GM19463 (cell line): ENCODE data around the gene NR3C2.
A peak's percentile ranks its signal among the peaks of the same experiment; 100 is the strongest.

Source experiments
- ATAC-seq: cut with Tn5 transposase; IDR thresholded peaks from one replicate; pipeline ENCODE4 v1.9.1; 2021; ENCODE audit warnings: mild to moderate bottlenecking, moderate library complexity; ENCODE audit not compliant: unreplicated experiment

The NR3C2 gene

DNA sequence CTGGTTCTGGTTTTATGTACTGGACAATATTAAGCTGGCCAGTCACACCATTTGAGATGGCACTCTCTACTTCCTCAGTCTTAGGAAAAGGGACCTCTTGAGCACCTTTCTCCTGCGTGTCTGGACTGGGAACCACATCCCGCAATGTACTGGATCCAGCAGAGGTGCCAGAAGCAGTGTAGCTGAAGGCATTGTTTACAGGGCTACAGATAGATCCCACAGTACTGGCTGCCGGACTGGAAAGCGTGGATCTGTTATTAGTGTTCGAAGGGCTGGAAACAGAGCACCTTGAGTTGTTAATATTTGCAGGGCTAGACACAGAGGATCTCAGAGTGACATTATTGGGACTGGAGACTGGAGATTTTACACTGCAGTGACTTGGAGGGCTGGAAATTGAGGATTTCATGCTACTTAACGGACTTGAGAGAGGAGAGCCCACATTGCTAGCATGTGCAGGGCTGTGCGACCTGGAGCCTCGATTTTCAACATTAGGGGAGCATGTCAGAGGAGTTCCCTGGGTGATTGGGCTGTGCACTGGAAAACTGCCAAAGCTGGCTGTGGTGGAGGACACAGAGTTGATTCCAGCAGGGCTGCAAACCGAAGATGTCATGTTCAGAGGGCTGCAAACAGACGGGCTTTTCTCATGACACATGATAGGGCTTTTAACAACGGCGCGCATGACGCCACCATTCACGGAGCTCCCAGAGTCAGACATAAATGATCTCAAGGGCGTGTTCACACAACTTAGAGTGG is 6.4 kb downstream of the NR3C2 start:
- no peak for ATAC-seq

DNA sequence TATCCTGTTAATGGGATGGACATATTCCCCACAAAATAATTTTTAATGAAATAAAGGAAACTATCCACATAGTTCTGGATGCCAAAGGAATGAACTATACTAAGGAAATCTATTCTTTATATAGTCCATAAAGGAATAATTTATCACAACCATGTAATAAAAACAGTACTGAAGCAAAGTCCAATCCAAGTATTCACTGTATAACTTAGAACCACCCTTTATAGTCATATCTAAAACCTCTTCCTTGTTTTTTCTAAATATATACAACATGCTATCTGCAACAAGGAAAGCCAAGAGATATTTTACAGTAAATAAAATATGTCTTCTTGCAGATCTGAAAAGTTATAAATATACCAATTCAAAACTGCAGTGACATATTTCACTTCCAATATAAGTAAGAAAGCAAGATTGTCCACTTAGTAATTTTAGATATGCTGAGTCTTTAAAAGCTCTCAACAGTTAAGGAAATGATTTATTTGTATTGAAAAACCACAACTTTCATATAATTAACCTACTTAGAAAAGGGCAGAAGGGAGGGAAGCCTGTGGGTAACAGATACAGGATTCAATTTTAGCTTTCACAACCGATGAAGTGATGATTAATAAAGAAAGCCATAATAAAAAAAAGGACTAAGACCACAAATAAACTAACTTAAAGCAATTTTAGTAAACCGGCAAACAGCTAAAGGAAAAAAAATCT is 8.0 kb downstream of the NR3C2 start:
- peak; percentile 55 for ATAC-seq

DNA sequence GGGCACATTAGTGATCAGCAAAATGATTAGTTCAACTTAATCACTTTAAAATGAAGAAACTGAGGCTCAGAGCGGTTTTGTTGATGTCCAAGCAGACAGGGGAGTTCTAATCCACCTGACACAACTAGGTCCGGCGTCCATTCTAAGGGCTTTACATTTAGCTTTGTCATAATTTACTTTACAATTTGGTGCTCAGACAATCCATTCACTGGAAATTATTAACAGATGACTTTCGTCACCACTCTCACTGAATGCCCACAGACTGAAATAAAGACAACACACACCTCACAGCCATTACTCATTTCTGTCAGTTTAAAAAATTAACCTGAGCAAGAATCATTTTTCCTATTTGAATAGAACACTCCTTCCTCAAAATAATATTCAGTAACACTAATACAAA is 10.8 kb downstream of the NR3C2 start:
- peak; percentile 65 for ATAC-seq

- ATAC-seq, result no peak
Measured at GRCh38 chr4:148430854-148431253, 11.4 kb downstream of the NR3C2 start.

- no peak for ATAC-seq
Measured at GRCh38 chr4:148429206-148429605, 13.0 kb downstream of the NR3C2 start.

DNA sequence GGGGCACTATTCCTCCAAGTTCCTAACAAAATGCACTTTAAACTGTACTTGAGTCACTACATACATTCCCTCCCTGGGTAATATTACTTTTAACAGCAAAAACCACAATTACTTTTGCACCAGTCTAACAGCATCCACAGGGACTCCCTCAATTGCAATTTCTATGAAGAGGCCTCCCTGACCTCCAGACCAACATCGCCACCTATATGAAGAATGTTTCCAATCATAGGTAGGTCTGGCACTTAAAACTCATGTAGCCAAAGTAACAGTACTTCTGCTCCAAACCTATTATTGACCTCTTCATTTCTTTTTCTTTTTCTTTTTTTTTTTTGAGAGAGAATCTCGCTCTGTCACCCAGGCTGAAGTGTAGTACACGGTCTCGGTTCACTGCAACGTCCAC is 15.6 kb downstream of the NR3C2 start:
- ATAC-seq, result no peak

DNA sequence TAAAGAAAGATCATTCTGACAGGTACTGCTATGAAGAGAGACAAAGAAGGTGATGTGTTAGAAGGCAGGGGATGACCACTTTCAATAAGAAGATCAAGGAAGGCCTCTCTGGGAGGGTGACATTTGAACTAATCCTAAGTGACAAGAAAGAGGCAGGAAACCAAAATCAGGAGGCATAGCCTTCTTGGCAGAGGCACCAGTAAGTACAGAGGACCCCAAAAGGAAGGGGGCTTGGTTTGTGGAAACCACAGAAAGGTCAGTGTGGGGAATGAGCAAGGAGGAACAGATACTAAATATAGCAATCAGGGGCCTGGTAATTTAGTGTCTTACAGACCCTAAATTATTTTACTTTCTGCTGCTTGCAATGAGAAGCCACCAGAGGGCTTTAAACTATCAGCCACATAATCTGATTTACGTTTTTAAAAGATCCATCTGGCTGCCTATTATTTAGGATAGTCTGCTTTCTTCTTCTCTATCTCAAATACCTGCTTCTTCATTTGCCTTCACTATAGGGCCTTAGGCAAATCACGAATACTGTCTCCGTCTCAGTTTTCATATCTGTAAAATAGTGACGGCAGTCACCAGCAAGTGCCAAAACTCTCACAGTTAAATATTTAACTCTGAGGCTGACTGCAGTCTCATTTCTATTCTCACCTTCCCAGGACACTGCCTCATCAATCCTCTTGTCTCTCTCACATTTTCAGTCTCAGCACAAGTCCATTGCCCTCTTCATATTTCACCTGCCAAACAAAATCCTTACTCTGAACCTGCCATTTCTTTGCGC is 16.7 kb downstream of the NR3C2 start:
- ATAC-seq, result peak; percentile 82

- no peak for ATAC-seq
Measured at GRCh38 chr4:148420397-148420796, 21.8 kb downstream of the NR3C2 start.

- no peak for ATAC-seq
Measured at GRCh38 chr4:148415500-148415899, 26.7 kb downstream of the NR3C2 start.

DNA sequence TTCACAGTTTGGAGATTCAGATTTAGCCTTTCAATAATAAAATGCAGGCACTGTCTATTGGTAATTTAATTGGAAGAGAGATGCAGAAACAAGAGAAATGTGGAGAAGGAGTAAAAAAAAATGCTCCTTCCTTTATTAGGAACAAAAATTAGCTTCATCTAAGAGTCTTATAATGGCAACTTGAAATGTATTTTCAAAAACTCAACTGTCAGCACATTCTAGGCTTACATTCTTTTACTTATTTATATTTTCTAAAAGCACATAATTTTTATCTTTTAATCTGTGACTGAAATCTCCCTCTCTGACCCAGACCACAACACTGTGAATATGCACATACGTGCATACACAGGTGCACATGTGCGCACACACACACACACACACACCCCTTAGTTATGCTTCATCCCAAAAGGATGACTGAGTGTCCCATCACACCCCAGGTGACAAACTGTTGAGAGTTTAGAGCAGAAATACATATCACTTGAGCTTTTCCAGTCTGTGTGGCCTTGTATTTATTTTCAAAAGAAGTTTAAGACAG is 29.7 kb downstream of the NR3C2 start:
- no peak for ATAC-seq

DNA sequence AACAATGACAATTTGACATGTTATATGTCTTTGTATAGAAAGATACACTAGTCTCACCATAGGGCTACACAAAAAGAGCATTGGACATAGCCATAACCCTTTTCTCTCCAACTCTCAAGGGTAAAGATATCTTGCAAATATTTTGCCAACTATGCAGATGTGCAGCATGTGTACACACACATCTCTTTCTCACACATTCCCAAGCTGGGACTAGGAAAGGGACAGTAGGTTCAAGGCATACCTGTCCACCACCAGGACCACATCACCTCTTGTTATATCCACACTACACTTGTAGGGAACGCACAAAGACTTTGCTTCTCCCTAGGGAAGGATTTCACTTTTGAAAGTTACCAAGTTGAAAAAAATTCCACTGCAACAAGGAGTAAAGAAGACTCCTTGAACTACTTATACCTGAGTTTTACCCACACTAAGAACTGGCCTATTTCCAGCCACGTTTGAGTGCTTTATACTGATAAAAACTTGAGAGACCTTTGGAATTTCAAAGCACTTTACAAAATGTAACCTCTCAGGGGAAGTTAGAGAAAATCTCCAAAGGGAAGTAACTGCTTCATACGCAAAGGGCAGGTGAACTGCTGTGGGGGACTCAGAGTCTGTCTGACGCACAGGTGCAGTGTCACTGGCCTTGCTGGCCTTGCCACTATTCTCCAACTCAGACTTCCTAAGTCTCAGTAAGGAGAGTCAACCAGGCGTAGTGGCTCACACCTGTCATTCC is 36.9 kb downstream of the NR3C2 start:
- no peak for ATAC-seq

GRCh38 chr4:148398988-148399387 is 43.2 kb downstream of the NR3C2 start:
- ATAC-seq, result no peak

DNA sequence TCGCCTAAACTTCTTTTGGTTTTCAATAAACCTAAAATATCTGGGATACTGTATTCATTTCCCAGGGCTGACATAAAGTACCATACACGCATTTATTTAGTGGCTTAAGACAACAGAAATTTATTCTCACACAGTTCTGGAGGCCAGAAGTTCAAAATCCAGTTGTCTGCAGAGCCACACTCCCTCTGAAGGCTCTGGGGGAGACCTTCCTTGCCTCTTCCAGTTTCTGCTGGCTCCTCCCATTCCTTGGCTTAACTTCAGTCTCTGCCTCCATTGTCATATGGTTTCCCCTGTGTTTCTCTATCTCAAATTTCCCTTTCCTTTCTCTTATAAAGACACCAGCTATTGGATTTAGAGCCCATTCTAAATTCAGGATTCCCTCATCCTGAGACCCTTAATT is 44.4 kb downstream of the NR3C2 start:
- no peak for ATAC-seq

DNA sequence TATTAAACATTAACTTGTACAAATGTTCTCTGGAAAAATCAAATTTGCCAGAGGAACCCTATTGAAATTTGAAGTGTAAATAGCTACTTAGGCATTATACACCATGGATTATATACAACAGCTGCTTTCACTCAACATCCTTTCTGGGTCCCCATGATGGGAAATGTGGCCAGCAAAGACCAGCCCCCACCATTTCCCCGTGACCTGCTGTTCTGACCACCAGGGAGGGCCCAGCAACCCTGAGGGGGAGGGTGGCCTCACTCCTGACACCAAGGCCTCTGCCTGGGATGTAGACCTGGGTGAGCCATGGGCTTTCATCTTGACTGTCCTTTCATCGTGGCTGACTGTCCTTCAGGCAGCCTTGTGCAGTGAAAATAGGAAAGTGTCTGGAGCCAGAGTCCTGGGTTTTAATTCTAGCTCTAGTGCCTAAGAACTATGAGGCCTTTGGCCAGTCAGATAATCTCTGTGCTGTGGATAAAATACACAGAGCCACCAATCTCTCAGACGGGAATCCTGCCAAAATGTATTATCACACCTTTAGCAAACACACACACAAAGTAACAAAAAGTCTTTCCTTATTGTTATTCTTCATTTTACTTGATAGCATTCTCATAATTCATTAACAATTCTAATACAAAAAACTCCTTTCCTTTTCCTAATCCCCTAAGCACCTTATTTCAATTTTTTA is 45.1 kb downstream of the NR3C2 start:
- ATAC-seq, result no peak

GRCh38 chr4:148395771-148396170 is 46.4 kb downstream of the NR3C2 start:
- ATAC-seq, result no peak

DNA sequence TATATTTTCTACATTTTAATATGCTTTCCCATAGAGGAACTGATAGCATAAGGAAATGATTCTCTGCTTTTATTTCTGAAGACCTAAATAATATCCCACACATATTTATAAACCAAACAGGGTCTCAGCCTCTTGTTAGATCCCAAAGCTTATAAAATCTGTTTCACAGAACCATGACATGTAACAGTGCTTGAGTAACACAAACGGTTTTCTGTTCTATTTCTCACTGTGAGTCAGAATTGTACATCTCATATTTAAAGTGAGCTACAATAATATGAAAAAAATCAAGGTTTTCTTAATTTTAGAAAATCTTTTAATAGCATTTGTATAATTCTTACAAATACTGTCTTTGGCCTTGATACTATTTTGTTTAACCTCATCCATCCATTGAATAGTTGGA is 51.2 kb downstream of the NR3C2 start:
- no peak for ATAC-seq

DNA sequence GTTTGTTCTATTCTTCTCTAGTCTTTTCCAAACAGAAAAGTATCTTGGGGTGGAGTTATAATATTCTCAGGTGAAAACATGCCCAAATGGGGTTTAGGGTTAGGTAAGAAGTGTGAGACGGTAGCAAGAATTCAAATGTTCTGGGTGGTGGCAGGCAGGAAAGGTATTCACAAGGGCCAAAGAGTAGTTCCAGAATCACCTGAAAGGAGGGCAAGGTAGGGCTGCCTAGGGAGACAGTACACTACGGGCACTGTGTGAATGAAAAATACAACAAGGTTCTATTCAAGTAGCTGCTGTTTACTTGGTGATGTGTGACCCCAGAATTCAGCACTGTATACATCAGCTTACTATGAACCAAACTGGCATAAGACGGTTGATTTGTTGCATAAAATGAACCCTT is 51.9 kb downstream of the NR3C2 start:
- no peak for ATAC-seq

GRCh38 chr4:148380291-148380690 is 61.9 kb downstream of the NR3C2 start:
- no peak for ATAC-seq

GRCh38 chr4:148376151-148376550 is 66.1 kb downstream of the NR3C2 start:
- ATAC-seq, result no peak

DNA sequence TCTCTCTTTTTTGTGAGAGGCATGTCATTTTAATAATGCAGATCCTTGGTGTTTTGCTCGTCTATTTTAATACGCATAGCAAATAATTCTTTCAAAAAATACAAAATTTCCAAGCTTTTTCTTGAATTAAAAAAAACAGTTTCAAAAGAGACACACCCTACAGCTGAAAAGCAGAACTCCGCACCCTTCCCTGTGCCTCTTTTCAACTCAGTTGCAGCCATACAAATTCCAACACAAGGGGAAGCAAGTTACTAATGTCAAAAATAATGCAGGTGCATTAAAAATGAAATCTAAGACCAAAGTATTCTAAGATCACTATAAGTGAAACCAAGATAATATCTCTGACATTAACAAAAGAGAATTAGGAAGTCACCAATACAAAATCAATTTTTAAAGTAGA is 66.6 kb downstream of the NR3C2 start:
- ATAC-seq, result no peak
